Colonic mucosa (tissue), 4 donors: ENCODE data around the gene HOXA4. TPM values are rescaled to one million over a fixed set of nuclear protein-coding genes. Genes with fewer than 3 reads are reported as not detected.

Experiments used
- DNase-seq: peaks from one replicate; pipeline ENCODE4 v3.0.0-alpha.2; 2020
- H3K27ac ChIP-seq: fragments of 200-600 bp; one replicate; pipeline ENCODE4 v1.8.0; 2021
- H3K27me3 ChIP-seq: fragments of 200-600 bp; one replicate; pipeline ENCODE4 v1.8.0; 2021
- H3K36me3 ChIP-seq: fragments of 200-600 bp; one replicate; pipeline ENCODE4 v1.8.0; 2021
- H3K4me1 ChIP-seq: fragments of 200-600 bp; one replicate; pipeline ENCODE4 v1.8.0; 2021; ENCODE audit warnings: mild to moderate bottlenecking
- H3K4me3 ChIP-seq: fragments of 200-600 bp; one replicate; pipeline ENCODE4 v1.8.0; 2021
- H3K9ac ChIP-seq, 2 donors: one replicate each; pipeline ENCODE4 v1.7.0; 2013; ENCODE audit warnings: control low read depth in 2 of 2, low read depth in 2 of 2, low read length in 2 of 2
- H3K9me3 ChIP-seq: fragments of 200-600 bp; one replicate; pipeline ENCODE4 v1.8.0; 2021
- intact Hi-C: fragments of 100-400 bp; cut with DNase I; formaldehyde crosslinking; loops from one replicate; pipeline ENCODE4 v1.14.1; 2022
- microRNA-seq: library from miRNA; unstranded; fragments of <30 nt; microRNA quantifications from one replicate; pipeline ENCODE4, GENCODE V29; 2019
- total RNA-seq, 2 donors: library from RNA; stranded (reverse); fragmentation: NEBNext Ultra II Directional in 1 of 2; extraction: Animal tissue kit (Norgen Biotek cat#: 25700) in 1 of 2; gene quantifications; one replicate each; pipeline ENCODE4 v1.2.1, GENCODE V29; 2021
- TF ChIP-seq, protein P1 (sequence below): fragments of 200-600 bp; IDR thresholded peaks from one replicate; pipeline ENCODE4 v1.8.0; 2022; ENCODE audit warnings: antibody characterized with exemption, mild to moderate bottlenecking
- donor health status: healthy.
- donor health status: DM: no; HTN: no; CAD: no.
- donor health status: DM: no; HTN: no; CAD: no.

HOXA4 gene
- total RNA-seq, 2 donors from 2014 or later, result 3.3 to 4.5 TPM

DNA sequence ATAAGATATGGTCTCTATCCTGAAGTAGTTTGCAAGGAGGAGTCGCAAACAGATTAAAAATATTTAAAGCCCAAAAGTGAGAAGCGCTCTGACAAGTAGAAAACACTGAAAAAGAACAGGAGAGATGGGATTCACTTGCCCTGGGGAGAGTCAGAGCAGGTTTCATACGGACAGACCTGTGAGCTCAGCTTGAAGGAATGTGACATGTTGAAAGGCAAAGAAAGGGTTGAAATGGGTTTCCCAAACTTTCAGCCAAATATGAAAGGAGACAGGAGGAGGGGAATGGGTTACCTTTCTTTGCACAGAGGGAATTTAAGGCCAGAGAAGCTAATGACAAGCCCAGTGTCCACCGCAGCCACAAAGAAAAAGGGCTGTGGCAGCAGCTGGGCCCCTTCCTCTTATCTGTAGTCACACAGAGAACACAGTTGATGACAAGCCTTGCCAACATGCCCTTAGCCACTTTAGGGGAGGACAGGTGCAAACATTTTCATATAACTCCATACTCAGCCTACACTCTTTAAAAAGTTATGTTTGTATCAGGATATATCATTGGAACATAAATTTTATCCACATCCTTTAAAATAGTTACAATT lies 49.6 kb downstream of the HOXA4 start:
- Histone ChIP-seq H3K27me3 (no peaks in the 10 kb centered on the region), H3K4me3 (no peak overlapping the region), H3K9me3 (no peaks in the 10 kb centered on the region), H3K36me3 (no peaks in the 10 kb centered on the region), H3K27ac (no peak overlapping the region), H3K4me1 (no peaks in the 10 kb centered on the region), H3K9ac (no peak overlapping the region)
- TF ChIP-seq, protein P1, sequence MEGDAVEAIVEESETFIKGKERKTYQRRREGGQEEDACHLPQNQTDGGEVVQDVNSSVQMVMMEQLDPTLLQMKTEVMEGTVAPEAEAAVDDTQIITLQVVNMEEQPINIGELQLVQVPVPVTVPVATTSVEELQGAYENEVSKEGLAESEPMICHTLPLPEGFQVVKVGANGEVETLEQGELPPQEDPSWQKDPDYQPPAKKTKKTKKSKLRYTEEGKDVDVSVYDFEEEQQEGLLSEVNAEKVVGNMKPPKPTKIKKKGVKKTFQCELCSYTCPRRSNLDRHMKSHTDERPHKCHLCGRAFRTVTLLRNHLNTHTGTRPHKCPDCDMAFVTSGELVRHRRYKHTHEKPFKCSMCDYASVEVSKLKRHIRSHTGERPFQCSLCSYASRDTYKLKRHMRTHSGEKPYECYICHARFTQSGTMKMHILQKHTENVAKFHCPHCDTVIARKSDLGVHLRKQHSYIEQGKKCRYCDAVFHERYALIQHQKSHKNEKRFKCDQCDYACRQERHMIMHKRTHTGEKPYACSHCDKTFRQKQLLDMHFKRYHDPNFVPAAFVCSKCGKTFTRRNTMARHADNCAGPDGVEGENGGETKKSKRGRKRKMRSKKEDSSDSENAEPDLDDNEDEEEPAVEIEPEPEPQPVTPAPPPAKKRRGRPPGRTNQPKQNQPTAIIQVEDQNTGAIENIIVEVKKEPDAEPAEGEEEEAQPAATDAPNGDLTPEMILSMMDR, result no peak
- intact Hi-C loops, result no loop called here
- DNase-seq, result no peak

DNA sequence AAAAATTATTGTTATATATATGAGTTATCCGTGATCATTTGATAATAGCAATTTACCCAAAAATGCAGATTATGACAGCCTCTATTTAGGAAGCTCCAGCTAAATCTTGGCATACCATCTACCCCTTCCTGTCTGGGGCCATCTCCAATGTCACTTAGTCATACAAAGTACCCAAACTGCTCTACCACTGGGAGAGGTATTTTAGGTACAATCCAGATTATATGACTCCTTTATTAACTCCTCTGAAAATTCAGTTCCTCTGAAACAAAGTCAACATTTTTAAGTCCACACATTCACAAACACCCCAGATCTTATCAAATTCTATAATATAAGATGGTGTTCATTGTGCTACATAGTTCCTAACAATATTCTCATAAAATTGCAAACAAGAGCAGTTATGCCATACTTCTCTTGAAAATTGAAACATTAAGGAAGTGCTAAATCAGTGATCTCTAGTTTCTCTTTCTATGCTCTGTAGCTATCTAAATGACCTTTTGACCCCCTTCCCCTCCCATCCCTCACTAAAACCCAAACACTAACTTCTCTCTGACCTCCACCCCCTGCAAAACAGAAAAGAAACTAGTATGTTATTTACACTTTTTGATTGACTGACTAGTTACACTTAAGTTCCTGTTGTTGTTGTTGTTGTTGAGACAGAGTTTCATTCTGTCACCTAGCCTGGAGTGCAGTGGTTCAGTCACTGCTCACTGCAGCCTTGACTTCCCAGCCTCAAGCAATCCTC lies 51.2 kb downstream of the HOXA4 start:
- H3K9ac ChIP-seq, result no peak overlapping the region
- no peaks in the 10 kb centered on the region for H3K9me3 ChIP-seq
- H3K36me3 ChIP-seq, result no peaks in the 10 kb centered on the region
- H3K4me3 ChIP-seq, result no peak overlapping the region
- DNase-seq, result no peak
- H3K27ac ChIP-seq, result no peak overlapping the region
- intact Hi-C loops, result no loop called here
- H3K27me3 ChIP-seq, result no peaks in the 10 kb centered on the region
- TF ChIP-seq, protein P1, result no peak
- H3K4me1 ChIP-seq, result no peaks in the 10 kb centered on the region

DNA sequence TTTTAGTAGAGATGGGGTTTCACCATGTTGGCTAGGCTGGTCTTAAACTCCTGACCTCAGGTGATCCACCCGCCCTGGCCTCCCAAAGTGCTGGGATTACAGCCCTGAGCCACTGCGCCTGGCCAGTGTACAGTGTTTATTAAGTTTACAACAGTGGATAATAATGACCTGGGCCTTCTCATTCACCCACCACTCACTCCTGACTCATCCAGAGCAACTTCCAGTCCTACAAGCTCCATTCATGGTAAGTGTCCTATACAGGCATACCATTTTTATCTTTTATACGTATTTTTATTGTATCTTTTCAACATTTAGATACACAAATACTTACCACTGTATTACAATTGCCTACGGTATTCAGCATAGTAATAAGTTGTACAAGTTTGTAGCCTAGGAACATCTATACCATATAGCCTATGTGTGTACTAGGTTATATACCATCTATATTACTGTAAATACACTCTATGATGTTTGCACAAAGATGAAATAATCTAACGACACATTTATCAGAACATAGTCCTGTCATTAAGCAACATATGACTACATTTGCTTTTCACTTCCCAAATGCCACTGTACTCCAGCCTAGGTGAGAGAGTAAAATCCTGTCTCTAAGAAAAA lies 51.8 kb downstream of the HOXA4 start:
- no peak overlapping the region for H3K4me3 ChIP-seq
- H3K27me3 ChIP-seq, result no peaks in the 10 kb centered on the region
- TF ChIP-seq, protein P1, result no peak
- H3K9me3 ChIP-seq, result no peaks in the 10 kb centered on the region
- no peak overlapping the region for H3K9ac ChIP-seq
- no peak for DNase-seq
- intact Hi-C loops, result no loop called here
- H3K27ac ChIP-seq, result no peak overlapping the region
- H3K36me3 ChIP-seq, result no peaks in the 10 kb centered on the region
- H3K4me1 ChIP-seq, result no peaks in the 10 kb centered on the region

Small RNA genes lying within 50 kb of the gene (microRNA-seq; reads per million reads assigned to microRNA genes)
- 11,097 reads per million, percentile 93 among the genes with 10 or more reads in this experiment for gene MIR196B

Other genes with a start within 250 kb of the HOXA4 start
- gene HOXA1, start 34.8 kb downstream of the HOXA4 start, total RNA-seq, result 1 to 10 TPM; 1.7 to 2.0 TPM
- gene HOXA2, start 28.1 kb downstream of the HOXA4 start, total RNA-seq, result 1 to 10 TPM; 1.8 to 2.4 TPM
- gene HOXA5, start 12.9 kb upstream of the HOXA4 start, total RNA-seq, result 10 to 100 TPM in 1 of 2 donors, 1 to 10 TPM in 1; 9.6 to 18.7 TPM
- 10 to 100 TPM; 10.9 to 29.6 TPM for gene HOXA6, start 17.0 kb upstream of the HOXA4 start, total RNA-seq
- 10 to 100 TPM; 13.3 to 14.1 TPM for gene HOXA3, start 21.8 kb upstream of the HOXA4 start, total RNA-seq
- 10 to 100 TPM; 21.9 to 24.4 TPM for gene HOXA7, start 25.9 kb upstream of the HOXA4 start, total RNA-seq
- 10 to 100 TPM; 19.5 to 22.1 TPM for gene HOXA9, start 34.8 kb upstream of the HOXA4 start, total RNA-seq
- 10 to 100 TPM; 25.4 to 26.0 TPM for gene HOXA10, start 43.6 kb upstream of the HOXA4 start, total RNA-seq
- 1 to 10 TPM; 2.9 to 3.7 TPM for gene HOXA11, start 54.5 kb upstream of the HOXA4 start, total RNA-seq
- 10 to 100 TPM; 22.7 to 33.8 TPM for gene HOXA13, start 69.3 kb upstream of the HOXA4 start, total RNA-seq
- gene EVX1, start 112.0 kb upstream of the HOXA4 start, total RNA-seq, result 1 to 10 TPM in 1 of 2 donors, under 1 TPM in 1; 0.32 to 1.5 TPM